GM23338 (cell line): ENCODE results near the gene SRGAP1. TPM values are rescaled to one million over a fixed set of nuclear protein-coding genes. Genes with fewer than 3 reads are reported as not detected.

Experiments
- ATAC-seq: fragments of 200-7000 bp; cut with Tn5 transposase; 3 replicates; pipeline ENCODE4 v1.9.1; 2020
- DNase-seq: peaks from one replicate; pipeline ENCODE4 v3.0.0-alpha.2; 2015; ENCODE audit warnings: low spot score
- H2AFZ ChIP-seq: fragments of 200-600 bp; sonication (generic); 2 replicates; pipeline ENCODE4 v1.8.0; 2016; ENCODE audit warnings: antibody characterized with exemption, mild to moderate bottlenecking, moderate library complexity
- H3F3A ChIP-seq: fragments of 200-600 bp; sonication (generic); replicated peaks from 2 replicates; pipeline ENCODE4 v1.8.0; 2017; ENCODE audit warnings: antibody characterized with exemption, mixed run types, low read depth
- H3K27ac ChIP-seq: fragments of 200-600 bp; sonication (generic); 2 replicates; pipeline ENCODE4 v1.6.1; 2016; ENCODE audit warnings: low read depth
- H3K27me3 ChIP-seq: fragments of 200-600 bp; sonication (generic); 2 replicates; pipeline ENCODE4 v1.8.0; 2016; ENCODE audit warnings: mild to moderate bottlenecking, mixed run types, moderate library complexity; ENCODE audit not compliant: insufficient read depth
- H3K36me3 ChIP-seq: fragments of 200-600 bp; sonication (generic); 2 replicates; pipeline ENCODE4 v1.8.0; 2016; ENCODE audit warnings: mild to moderate bottlenecking; ENCODE audit not compliant: insufficient read depth
- H3K4me1 ChIP-seq: fragments of 200-600 bp; sonication (generic); 2 replicates; pipeline ENCODE4 v1.8.0; 2016; ENCODE audit warnings: mild to moderate bottlenecking, moderate library complexity; ENCODE audit not compliant: insufficient read depth
- H3K4me2 ChIP-seq: fragments of 200-600 bp; sonication (generic); 2 replicates; pipeline ENCODE4 v1.7.1; 2017; ENCODE audit warnings: mixed run types
- H3K4me3 ChIP-seq: fragments of 200-600 bp; sonication (generic); 2 replicates; pipeline ENCODE4 v1.6.1; 2016; ENCODE audit warnings: mixed run types
- H3K79me2 ChIP-seq: fragments of 200-600 bp; sonication (generic); replicated peaks from 2 replicates; pipeline ENCODE4 v1.8.0; 2017; ENCODE audit warnings: mild to moderate bottlenecking; ENCODE audit not compliant: insufficient read depth
- H3K9me2 ChIP-seq: fragments of 200-600 bp; sonication (generic); 2 replicates; pipeline ENCODE4 v1.8.0; 2017; ENCODE audit not compliant: insufficient read depth
- H4K20me1 ChIP-seq: fragments of 200-600 bp; sonication (generic); replicated peaks from 2 replicates; pipeline ENCODE4 v1.8.0; 2017; ENCODE audit warnings: mild to moderate bottlenecking; ENCODE audit not compliant: insufficient read depth
- H3K27ac Mint-ChIP-seq: 2 replicates; pipeline ENCODE4 v1.8.0; 2020; ENCODE audit warnings: inconsistent platforms, mild to moderate bottlenecking, moderate library complexity, mixed read lengths
- H3K27me3 Mint-ChIP-seq: 3 replicates; pipeline ENCODE4 v1.8.0; 2022; ENCODE audit warnings: low read depth, mild to moderate bottlenecking, moderate library complexity, mixed read lengths, inconsistent platforms; ENCODE audit not compliant: insufficient read depth, poor library complexity
- H3K36me3 Mint-ChIP-seq: 3 replicates; pipeline ENCODE4 v1.8.0; 2021; ENCODE audit warnings: low read depth, mild to moderate bottlenecking, inconsistent platforms, moderate library complexity, mixed read lengths
- H3K4me1 Mint-ChIP-seq: 3 replicates; pipeline ENCODE4 v1.8.0; 2020; ENCODE audit warnings: mild to moderate bottlenecking, inconsistent platforms, mixed read lengths
- H3K4me3 Mint-ChIP-seq: 3 replicates; pipeline ENCODE4 v1.8.0; 2021; ENCODE audit warnings: moderate library complexity, mild to moderate bottlenecking, inconsistent platforms, mixed read lengths
- H3K9me3 Mint-ChIP-seq: 3 replicates; pipeline ENCODE4 v1.8.0; 2020; ENCODE audit warnings: moderate library complexity, mild to moderate bottlenecking, inconsistent platforms, mixed read lengths
- CREB1 ChIP-seq: fragments of 250-450 bp; sonication (Bioruptor Pico); IDR thresholded peaks from 2 replicates; pipeline ENCODE4 v1.5.0; 2020; ENCODE audit warnings: low read depth, mild to moderate bottlenecking, moderate library complexity
- CTCF ChIP-seq, 2 experiments: fragments of 200-600 bp in 1 of 2; sonication (generic) in 1 of 2; conservative IDR thresholded peaks; 2 replicates each; pipeline versions ENCODE4 v1.5.1 to v1.6.1; 2016 to 2017; ENCODE audit warnings: antibody characterized with exemption in 2 of 2, low read depth in 2 of 2, mild to moderate bottlenecking in 2 of 2, moderate library complexity in 1 of 2
- ETS1 ChIP-seq: IDR thresholded peaks from 2 replicates; pipeline ENCODE4 v1.6.1; 2016; ENCODE audit warnings: antibody characterized with exemption
- EZH2 ChIP-seq: fragments of 200-600 bp; sonication (generic); IDR thresholded peaks from one replicate; pipeline ENCODE4 v1.8.0; 2017; ENCODE audit warnings: antibody characterized with exemption, mild to moderate bottlenecking, low read depth; ENCODE audit not compliant: unreplicated experiment
- EZH2phosphoT487 ChIP-seq: fragments of 200-600 bp; sonication (generic); IDR thresholded peaks from one replicate; pipeline ENCODE4 v1.8.1; 2018; ENCODE audit warnings: antibody characterized with exemption; ENCODE audit not compliant: unreplicated experiment
- POLR2AphosphoS5 ChIP-seq: IDR thresholded peaks from 2 replicates; pipeline ENCODE4 v1.6.1; 2016; ENCODE audit warnings: antibody characterized with exemption, low read depth
- ZNF114 ChIP-seq: fragments of 250-450 bp; sonication (Bioruptor Pico); IDR thresholded peaks from 2 replicates; pipeline ENCODE4 v1.5.0; 2020; ENCODE audit warnings: mild to moderate bottlenecking, moderate library complexity
- ZNF331 ChIP-seq: fragments of 250-450 bp; sonication (Bioruptor Pico); IDR thresholded peaks from 2 replicates; pipeline ENCODE4 v1.5.0; 2020; ENCODE audit warnings: low read depth, mild to moderate bottlenecking, moderate library complexity
- polyA plus RNA-seq: library from polyadenylated mRNA; unstranded; fragments of >200 nt; fragmentation: Nextera tagmentation; extraction: Ambion mirVana; gene quantifications from 2 replicates; pipeline ENCODE4 v1.2.1, GENCODE V29; 2016
- total RNA-seq: library from RNA; depleted of rRNA; stranded (reverse); fragments of >200 nt; shearing (Covaris generic); gene quantifications from 2 replicates; pipeline ENCODE4 v1.2.3, GENCODE V29; 2014

SRGAP1 gene
- total and polyA plus RNA-seq, 2 experiments from 2014 or later, result 6.1 to 8.1 TPM

- no peak for TF ChIP-seq ZNF331 (CRISPR knock-in tag)
- no peak for TF ChIP-seq ZNF114 (CRISPR knock-in tag)
- no peak for TF ChIP-seq ETS1
- no peak for TF ChIP-seq CTCF (conservative IDR thresholded peaks at IDR 0.05; ENCODE audit: low read depth in 2 of 2)
- TF ChIP-seq EZH2phosphoT487, result no peak
- TF ChIP-seq CREB1 (CRISPR knock-in tag), result no peak
- TF ChIP-seq POLR2AphosphoS5, result no peak
- no peak for TF ChIP-seq EZH2
These were observed 22.1 kb upstream of the SRGAP1 start (continued) for GRCh38 chr12:63822352-63822751.

- Mint-ChIP-seq H3K36me3 (no peaks in the 10 kb centered on the region), H3K4me1 (no peaks in the 10 kb centered on the region), H3K9me3 (no peaks in the 10 kb centered on the region; the same call in 1 of the 3 replicates), H3K4me3 (no peak overlapping the region), H3K27me3 (peaks cover 9% of the 10 kb centered on the region), H3K27ac (no peak overlapping the region)
- Histone ChIP-seq H3K79me2 (no peaks in the 10 kb centered on the region), H3K9me2 (0 out of 2 replicates have a peak, but pooled peaks cover 2% of the 10 kb centered on the region), H3K27ac (no peak overlapping the region), H3K4me2 (no peak overlapping the region), H3K4me1 (peaks cover 6% of the 10 kb centered on the region; the same call in 1 of the 2 replicates), H3K4me3 (no peak overlapping the region), H2AFZ (no peak overlapping the region), H4K20me1 (no peaks in the 10 kb centered on the region), H3K27me3 (peaks cover 18% of the 10 kb centered on the region; the same call in 1 of the 2 replicates), H3F3A (no peaks in the 10 kb centered on the region), H3K36me3 (no peaks in the 10 kb centered on the region)
- TF ChIP-seq CTCF (conservative IDR thresholded peaks at IDR 0.05; ENCODE audit: low read depth in 2 of 2) (peak in 1 of 2 experiments; percentile 33; a peak in 2 of 4 replicates), EZH2 (no peak)
- ATAC-seq (peak; percentile 45), DNase-seq (no peak)
These were observed 21.5 kb upstream of the SRGAP1 start for GRCh38 chr12:63823040-63823439.
